AG09309 (cell line): ENCODE measurements around the gene SLC7A14.

Experiments
- DNase-seq: peaks from one replicate; pipeline ENCODE4 v3.0.0-alpha.2; 2010; ENCODE audit warnings: low read depth
- H3K4me3 ChIP-seq: 2 replicates; pipeline ENCODE4 v1.5.1; 2011; ENCODE audit warnings: mild to moderate bottlenecking, low read depth, low read length, moderate library complexity; ENCODE audit not compliant: control insufficient read depth
- CTCF ChIP-seq: IDR thresholded peaks from 2 replicates; pipeline ENCODE4 v1.5.1; 2011; ENCODE audit warnings: mild to moderate bottlenecking, low read depth, low read length, inconsistent platforms; ENCODE audit not compliant: insufficient read depth, control insufficient read depth; ENCODE audit errors: missing control alignments

The SLC7A14 gene

GRCh38 chr3:170491901-170492300 is 94.0 kb downstream of the SLC7A14 start:
- DNase-seq: no peak
- no peak overlapping the region for H3K4me3 ChIP-seq
- TF ChIP-seq CTCF: no peak

- DNase-seq: no peak
- no peak for TF ChIP-seq CTCF
- H3K4me3 ChIP-seq: no peak overlapping the region
These were observed 94.9 kb downstream of the SLC7A14 start for GRCh38 chr3:170490828-170491560.

- peak; percentile 81 for DNase-seq
- peak; percentile 7 for TF ChIP-seq CTCF
- no peak overlapping the region for H3K4me3 ChIP-seq
These were observed 97.1 kb downstream of the SLC7A14 start for GRCh38 chr3:170488802-170489201.

GRCh38 chr3:170487031-170487430 is 98.8 kb downstream of the SLC7A14 start:
- no peak overlapping the region for H3K4me3 ChIP-seq
- DNase-seq: no peak
- no peak for TF ChIP-seq CTCF

GRCh38 chr3:170486398-170486797 is 99.5 kb downstream of the SLC7A14 start:
- DNase-seq: no peak
- H3K4me3 ChIP-seq: no peak overlapping the region
- no peak for TF ChIP-seq CTCF

GRCh38 chr3:170485696-170486095 is 100.2 kb downstream of the SLC7A14 start:
- no peak for TF ChIP-seq CTCF
- H3K4me3 ChIP-seq: no peak overlapping the region
- no peak for DNase-seq

GRCh38 chr3:170485294-170485693 is 100.6 kb downstream of the SLC7A14 start:
- H3K4me3 ChIP-seq: no peak overlapping the region
- DNase-seq: no peak
- TF ChIP-seq CTCF: no peak
